Common myeloid progenitor, CD34-positive (primary cell): ENCODE data around the gene SCARF2.

Experiments used
- CTCF ChIA-PET: fragments of 350-600 bp; sonication (Branson Sonifier 250); formaldehyde crosslinking; loops from one replicate; lab custom pipeline; 2021; ENCODE audit warnings: antibody characterized with exemption; lab: Charles Lee
- POLR2A ChIA-PET: fragments of 350-600 bp; sonication (Branson Sonifier 250); formaldehyde crosslinking; loops from one replicate; lab custom pipeline; 2021; ENCODE audit warnings: antibody characterized with exemption; lab: Charles Lee
- DNase-seq, 3 donors: peaks; one replicate each; pipeline versions ENCODE4 v3.0.0 to v3.0.0-alpha.2; 2013
- H3K27ac ChIP-seq, 2 experiments: 1 replicate in 1 of 2; 2 replicates in 1 of 2; pipeline ENCODE4 v1.7.0; 2013; ENCODE audit warnings: inconsistent platforms in 2 of 2, low read length in 2 of 2, mild to moderate bottlenecking in 2 of 2, low read depth in 1 of 2, moderate library complexity in 1 of 2; ENCODE audit not compliant: severe bottlenecking in 2 of 2, insufficient read depth in 1 of 2, poor library complexity in 1 of 2
- H3K27me3 ChIP-seq, 5 experiments: replicated peaks in 2 of 5; 1 replicate in 3 of 5; 2 replicates in 2 of 5; pipeline versions ENCODE4 v1.6.1 to v1.7.0; 2013; ENCODE audit warnings: low read length in 4 of 5, mild to moderate bottlenecking in 2 of 5, moderate library complexity in 2 of 5, inconsistent platforms in 1 of 5; ENCODE audit not compliant: insufficient read depth in 5 of 5, control insufficient read depth in 4 of 5
- H3K36me3 ChIP-seq, 4 experiments: 1 replicate in 2 of 4; 2 replicates in 2 of 4; pipeline versions ENCODE4 v1.6.1 to v1.7.0; 2013; ENCODE audit warnings: low read length in 3 of 4, control low read depth in 1 of 4, mild to moderate bottlenecking in 1 of 4; ENCODE audit not compliant: control insufficient read depth in 4 of 4, insufficient read depth in 4 of 4
- H3K4me1 ChIP-seq, 4 experiments: 1 replicate in 3 of 4; 2 replicates in 1 of 4; pipeline versions ENCODE4 v1.6.1 to v1.7.1; 2013; ENCODE audit warnings: low read length in 3 of 4, mild to moderate bottlenecking in 3 of 4, control low read depth in 1 of 4, inconsistent platforms in 1 of 4, moderate library complexity in 1 of 4; ENCODE audit not compliant: control insufficient read depth in 4 of 4, insufficient read depth in 4 of 4; ENCODE audit errors: control extremely low read depth in 1 of 4
- H3K4me3 ChIP-seq, 7 experiments: 1 replicate in 4 of 7; 2 replicates in 3 of 7; pipeline versions ENCODE4 v1.5.1 to v1.7.0; 2013; ENCODE audit warnings: mild to moderate bottlenecking in 7 of 7, low read length in 6 of 7, moderate library complexity in 6 of 7, inconsistent platforms in 2 of 7, low read depth in 2 of 7, control low read depth in 1 of 7; ENCODE audit not compliant: insufficient read depth in 4 of 7, control insufficient read depth in 1 of 7; ENCODE audit errors: extremely low read depth in 1 of 7
- H3K9me3 ChIP-seq, 5 experiments: 1 replicate in 4 of 5; 2 replicates in 1 of 5; pipeline versions ENCODE4 v1.6.1 to v1.7.1; 2013; ENCODE audit warnings: low read length in 4 of 5, mild to moderate bottlenecking in 2 of 5, inconsistent platforms in 1 of 5, low read depth in 1 of 5, moderate library complexity in 1 of 5; ENCODE audit not compliant: control insufficient read depth in 4 of 5, insufficient read depth in 2 of 5; ENCODE audit errors: control extremely low read depth in 1 of 5
- WGBS: methylation state at CpG from one replicate; pipeline ENCODE4 v1.1.5; 2013; ENCODE audit not compliant: insufficient coverage; 5-methylcytosine and 5-hydroxymethylcytosine counted together

SCARF2 gene

GRCh38 chr22:20399866-20400605 is 37.6 kb downstream of the SCARF2 start:
- Histone ChIP-seq H3K9me3 (no peaks in the 10 kb centered on the region), H3K4me1 (peaks cover 3 to 16% (median 12%) of the 10 kb centered on the region in 4 experiments), H3K4me3 (no peak overlapping the region), H3K27ac (no peak overlapping the region), H3K27me3 (no peaks in the 10 kb centered on the region), H3K36me3 (peaks cover 10 to 42% (median 24%) of the 10 kb centered on the region in 4 experiments)
- no peak for DNase-seq
- ChIA-PET CTCF (no interaction called here), POLR2A (no interaction called here)
- 50% methylated on average over 2 of the region's 4 CpGs for WGBS

- 100% methylated on average over 1 of the region's 5 CpGs for WGBS
- Histone ChIP-seq H3K27me3 (no peaks in the 10 kb centered on the region), H3K4me3 (no peak overlapping the region), H3K36me3 (peaks cover 7 to 29% (median 15%) of the 10 kb centered on the region in 4 experiments), H3K9me3 (no peaks in the 10 kb centered on the region), H3K4me1 (peaks cover 3 to 29% (median 26%) of the 10 kb centered on the region in 4 experiments), H3K27ac (no peak overlapping the region)
- ChIA-PET POLR2A (no interaction called here), CTCF (no interaction called here)
- DNase-seq, result no peak
Measured at GRCh38 chr22:20398420-20398819, 39.2 kb downstream of the SCARF2 start.

GRCh38 chr22:20397498-20397897 is 40.1 kb downstream of the SCARF2 start:
- peaks cover 7 to 22% (median 11%) of the 10 kb centered on the region in 4 experiments for H3K36me3 ChIP-seq
- ChIA-PET CTCF (no interaction called here), POLR2A (no interaction called here)
- H3K4me3 ChIP-seq, result no peak overlapping the region
- DNase-seq, result no peak
- H3K27me3 ChIP-seq, result no peaks in the 10 kb centered on the region
- peaks cover 3 to 34% (median 31%) of the 10 kb centered on the region in 4 experiments for H3K4me1 ChIP-seq
- no peak overlapping the region for H3K27ac ChIP-seq
- H3K9me3 ChIP-seq, result no peaks in the 10 kb centered on the region
- WGBS, result 71% methylated on average over 1 of the region's 2 CpGs

- CTCF ChIA-PET, result interaction anchor here (0.9 to 1.3 kb wide), 3 partner anchors 12 to 21 kb away, joined by 3 read pairs; no protein-coding TSS in a partner anchor
Measured at GRCh38 chr22:20396639-20397038, 41.0 kb downstream of the SCARF2 start.

GRCh38 chr22:20395907-20396287 is 41.7 kb downstream of the SCARF2 start:
- WGBS, result 45% methylated on average over 1 of the region's 2 CpGs
- H3K36me3 ChIP-seq, result peaks cover 3 to 8% (median 5%) of the 10 kb centered on the region in 4 experiments
- ChIA-PET CTCF (interaction anchor here (1.2 to 1.3 kb wide), 2 partner anchors 12 to 22 kb away, joined by 3 read pairs; no protein-coding TSS in a partner anchor), POLR2A (no interaction called here)
- peak in 2 of 3 donors; percentile 52 to 59 for DNase-seq
- H3K27me3 ChIP-seq, result no peaks in the 10 kb centered on the region
- H3K27ac ChIP-seq, result no peak overlapping the region
- peaks cover 3 to 34% (median 31%) of the 10 kb centered on the region in 4 experiments for H3K4me1 ChIP-seq
- H3K9me3 ChIP-seq, result no peaks in the 10 kb centered on the region
- peak overlapping the region in 3 of 7 experiments; percentile 5 to 43 (median 41) for H3K4me3 ChIP-seq

More at GRCh38 chr22:20396639-20397038, 41.0 kb downstream of the SCARF2 start:
- POLR2A ChIA-PET, result interaction anchor here (0.7 kb wide), 1 partner anchor 26 kb away, joined by 3 read pairs; no protein-coding TSS in a partner anchor
- Histone ChIP-seq H3K36me3 (peaks cover 3 to 15% (median 10%) of the 10 kb centered on the region in 4 experiments), H3K27me3 (no peaks in the 10 kb centered on the region), H3K27ac (no peak overlapping the region), H3K9me3 (no peaks in the 10 kb centered on the region), H3K4me1 (peaks cover 3 to 34% (median 31%) of the 10 kb centered on the region in 4 experiments), H3K4me3 (no peak overlapping the region)
- DNase-seq, result no peak
- WGBS, result 100% methylated on average over 1 of the region's 1 CpG

GRCh38 chr22:20395181-20395906 is 42.3 kb downstream of the SCARF2 start:
- peak overlapping the region in 5 of 7 experiments; percentile 4 to 93 (median 82) for H3K4me3 ChIP-seq
- POLR2A ChIA-PET, result no interaction called here
- 80% methylated on average over 20 of the region's 20 CpGs for WGBS

More at GRCh38 chr22:20395181-20395906, 42.3 kb downstream of the SCARF2 start:
- no peaks in the 10 kb centered on the region for H3K9me3 ChIP-seq
- no peak overlapping the region for H3K27ac ChIP-seq
- H3K27me3 ChIP-seq, result no peaks in the 10 kb centered on the region
- CTCF ChIA-PET, result interaction anchor here (1.3 kb wide), 1 partner anchor 23 kb away, joined by 3 read pairs; no protein-coding TSS in a partner anchor
- H3K4me1 ChIP-seq, result peaks cover 3 to 34% (median 31%) of the 10 kb centered on the region in 4 experiments
- DNase-seq, result peak in 1 of 3 donors; percentile 29
- peaks cover under 1 to 3% (median 2%) of the 10 kb centered on the region in 4 experiments for H3K36me3 ChIP-seq
